ENCODE data around the gene ESYT2. TPM values are rescaled to one million over a fixed set of nuclear protein-coding genes. Genes with fewer than 3 reads are reported as not detected.

Gene ESYT2
- total RNA-seq, 1 donor from 2014 or later: 79.1 TPM

- DNase-seq (ENCODE audit: low spot score in 2 of 2): no peak
- FAIRE-seq: no peak
These were observed 54.4 kb downstream of the ESYT2 start for GRCh38 chr7:158774952-158775351.

DNA sequence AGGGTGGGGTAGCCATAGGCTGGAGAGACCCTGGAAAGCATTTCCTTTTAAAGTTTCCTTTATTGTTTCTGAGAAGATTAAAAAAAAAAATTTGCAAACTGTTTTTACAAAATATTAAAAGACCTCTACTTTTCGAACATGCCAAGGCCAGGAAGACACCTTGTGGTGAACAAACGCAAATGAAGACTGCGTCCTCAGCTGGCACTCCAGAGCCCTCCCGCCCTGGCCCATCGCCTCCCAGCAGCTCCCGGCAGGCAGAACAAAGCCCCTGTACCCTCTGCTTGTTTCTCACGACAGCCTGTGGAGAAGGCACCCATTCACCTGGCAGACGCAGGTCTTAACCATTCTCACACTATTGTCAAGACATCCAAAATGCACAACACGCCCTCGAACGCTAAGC lies 56.4 kb downstream of the ESYT2 start:
- FAIRE-seq (no peak), DNase-seq (ENCODE audit: low spot score in 2 of 2) (no peak)

DNA sequence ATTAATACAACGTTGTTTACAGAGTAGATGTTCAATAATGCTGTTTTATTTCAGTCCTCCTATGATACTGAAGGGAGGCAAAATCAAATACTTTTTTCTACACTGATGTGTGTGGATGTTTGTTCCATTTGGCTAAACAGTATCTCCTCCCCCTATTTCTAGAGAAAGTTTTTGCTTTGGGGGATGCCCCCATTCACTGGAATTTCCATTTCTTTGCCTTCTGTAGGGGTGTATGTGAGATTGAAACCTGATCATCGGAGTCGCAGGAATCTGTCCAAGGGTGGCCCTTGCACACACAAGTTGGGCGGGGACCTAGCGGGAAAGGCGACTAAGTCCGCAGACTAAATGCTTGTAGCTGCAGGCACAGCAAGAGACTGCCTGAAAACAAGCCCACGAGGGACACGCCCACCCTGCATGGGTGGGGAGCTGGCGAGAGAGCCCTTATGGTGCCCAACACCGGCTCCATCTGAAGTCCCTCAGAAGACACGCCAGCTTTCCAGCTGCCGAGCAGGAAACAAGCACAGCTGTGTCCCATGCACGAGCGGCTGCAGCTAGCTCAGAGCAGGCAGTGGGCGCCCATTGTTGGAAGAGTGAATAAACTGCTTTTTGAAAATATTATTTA lies 58.0 kb downstream of the ESYT2 start:
- no peak for DNase-seq (ENCODE audit: low spot score in 2 of 2)
- no peak for FAIRE-seq

GRCh38 chr7:158767707-158768106 lies 61.6 kb downstream of the ESYT2 start:
- no peak for FAIRE-seq
- no peak for DNase-seq (ENCODE audit: low spot score in 2 of 2)

GRCh38 chr7:158766570-158767281 lies 62.6 kb downstream of the ESYT2 start:
- FAIRE-seq (no peak), DNase-seq (ENCODE audit: low spot score in 2 of 2) (no peak)

GRCh38 chr7:158765020-158765419 lies 64.3 kb downstream of the ESYT2 start:
- FAIRE-seq: no peak

DNA sequence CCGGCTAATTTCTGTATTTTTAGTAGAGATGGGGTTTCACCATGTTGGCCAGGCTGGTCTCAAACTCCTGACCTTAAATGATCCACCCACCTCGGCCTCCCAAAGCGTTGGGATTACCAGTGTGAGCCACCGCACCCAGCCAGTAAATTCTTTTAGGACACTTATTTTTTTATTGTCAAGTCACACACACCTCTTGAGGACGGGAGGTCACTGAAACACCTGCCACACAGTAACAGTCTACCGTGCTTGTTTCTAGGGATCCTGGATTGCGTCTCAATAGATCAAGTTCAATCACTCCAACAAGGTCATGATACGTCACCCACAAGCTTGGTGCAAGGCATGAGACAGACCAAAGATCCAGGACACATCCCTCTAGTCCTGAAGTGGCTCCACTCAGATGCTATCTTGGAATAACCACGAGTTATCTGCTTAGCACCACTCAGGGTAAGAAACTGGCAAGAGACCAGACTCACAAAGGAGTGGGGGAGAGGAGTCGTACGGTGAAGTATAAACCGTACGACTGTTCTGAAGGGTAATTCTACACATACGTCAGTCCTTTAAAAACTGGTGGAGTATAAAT lies 65.8 kb downstream of the ESYT2 start:
- no peak for DNase-seq (ENCODE audit: low spot score in 2 of 2)
- FAIRE-seq: no peak

More at GRCh38 chr7:158765020-158765419, 64.3 kb downstream of the ESYT2 start:
- no peak for DNase-seq (ENCODE audit: low spot score in 2 of 2)

DNA sequence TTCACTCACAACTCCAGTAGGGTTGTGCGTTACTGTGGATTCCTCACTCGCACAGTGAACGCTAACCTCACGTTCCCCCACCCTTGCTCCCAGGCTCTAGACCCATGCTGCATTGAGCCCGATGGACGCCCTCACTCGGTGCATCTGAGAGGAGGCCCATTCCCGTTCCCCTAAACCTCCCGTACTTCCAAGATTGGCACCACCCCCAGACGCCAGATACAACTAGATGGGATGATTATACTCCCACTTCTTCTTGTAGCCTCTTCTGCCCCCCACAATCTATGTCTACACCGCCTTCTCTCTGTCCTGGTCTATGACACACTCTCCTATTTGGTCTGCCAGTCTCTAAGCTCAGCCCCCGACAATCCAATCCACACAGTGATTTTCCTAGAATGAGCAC lies 67.4 kb downstream of the ESYT2 start:
- DNase-seq (ENCODE audit: low spot score in 2 of 2) (no peak), FAIRE-seq (no peak)

- FAIRE-seq: no peak
- no peak for DNase-seq (ENCODE audit: low spot score in 2 of 2)
These were observed 68.4 kb downstream of the ESYT2 start for GRCh38 chr7:158760936-158761335.

- DNase-seq (ENCODE audit: low spot score in 2 of 2): no peak
- FAIRE-seq: no peak
These were observed 68.9 kb downstream of the ESYT2 start for GRCh38 chr7:158760445-158760764.

DNA sequence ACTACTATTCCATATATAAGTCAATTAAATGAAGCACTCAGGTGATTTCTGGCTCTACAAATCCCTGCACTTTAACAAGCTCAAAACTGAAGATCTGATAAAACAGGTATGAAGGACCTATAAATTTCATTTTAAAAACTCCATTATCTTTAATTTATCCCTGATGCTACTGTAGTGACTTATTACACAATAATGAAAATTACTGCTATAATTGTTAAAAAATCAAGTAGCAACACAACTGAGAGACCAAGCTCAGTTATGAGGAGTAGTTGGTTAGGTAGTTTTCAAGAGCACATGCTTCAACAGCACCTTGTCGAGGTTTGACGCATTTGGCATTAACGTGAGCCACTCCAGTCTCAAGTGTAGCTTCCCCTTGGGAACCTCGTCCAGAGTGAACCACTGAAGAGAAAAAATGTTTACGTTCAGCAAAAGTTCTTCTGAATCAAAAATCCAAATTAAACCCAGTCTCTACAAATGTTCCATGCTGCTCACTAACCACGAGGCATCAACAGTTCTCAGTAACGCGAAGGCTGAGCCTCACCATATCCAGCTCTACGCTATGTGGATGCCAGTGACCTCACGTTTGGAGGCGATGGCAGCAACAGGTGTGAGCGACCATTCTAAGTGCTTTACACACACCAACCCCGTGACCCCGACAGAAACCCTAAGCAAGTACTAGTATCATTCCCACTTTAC lies 69.4 kb downstream of the ESYT2 start:
- FAIRE-seq (no peak), DNase-seq (ENCODE audit: low spot score in 2 of 2) (no peak)

GRCh38 chr7:158759245-158759614 lies 70.1 kb downstream of the ESYT2 start:
- FAIRE-seq: no peak
- DNase-seq (ENCODE audit: low spot score in 2 of 2): no peak

DNA sequence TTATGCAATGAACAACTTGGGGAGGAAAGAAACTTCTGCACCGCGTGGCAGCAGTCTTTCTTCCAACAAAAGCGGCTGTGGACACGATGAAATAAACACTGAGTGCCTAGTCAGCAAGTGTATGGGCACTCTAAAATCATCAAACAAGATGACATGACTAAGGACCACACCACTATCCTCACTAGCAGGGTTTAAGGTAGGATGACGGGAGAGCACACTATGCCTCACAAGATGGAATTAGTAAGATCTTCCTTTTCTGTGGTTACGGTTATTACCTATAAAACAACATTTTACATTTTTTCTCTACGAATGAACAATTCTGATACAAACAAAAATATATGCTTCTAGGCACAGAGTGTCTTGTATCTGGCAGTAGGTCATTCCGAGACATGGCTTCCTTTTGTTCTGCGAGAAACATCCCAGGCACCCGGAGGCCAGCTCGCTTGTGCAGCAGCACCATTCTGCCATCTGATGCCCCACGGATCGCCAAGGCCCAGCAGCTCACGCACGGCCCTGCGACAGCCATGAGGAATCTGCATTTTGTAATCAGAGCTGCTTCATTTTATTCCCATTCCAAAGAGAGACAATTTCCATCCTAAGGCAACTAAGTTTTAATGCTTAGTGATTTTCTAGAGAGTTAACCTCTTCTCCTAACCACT lies 70.6 kb downstream of the ESYT2 start:
- DNase-seq (ENCODE audit: low spot score in 2 of 2): no peak
- FAIRE-seq: no peak

- FAIRE-seq: no peak
- DNase-seq (ENCODE audit: low spot score in 2 of 2): no peak
These were observed 71.8 kb downstream of the ESYT2 start for GRCh38 chr7:158757404-158757989.

DNA sequence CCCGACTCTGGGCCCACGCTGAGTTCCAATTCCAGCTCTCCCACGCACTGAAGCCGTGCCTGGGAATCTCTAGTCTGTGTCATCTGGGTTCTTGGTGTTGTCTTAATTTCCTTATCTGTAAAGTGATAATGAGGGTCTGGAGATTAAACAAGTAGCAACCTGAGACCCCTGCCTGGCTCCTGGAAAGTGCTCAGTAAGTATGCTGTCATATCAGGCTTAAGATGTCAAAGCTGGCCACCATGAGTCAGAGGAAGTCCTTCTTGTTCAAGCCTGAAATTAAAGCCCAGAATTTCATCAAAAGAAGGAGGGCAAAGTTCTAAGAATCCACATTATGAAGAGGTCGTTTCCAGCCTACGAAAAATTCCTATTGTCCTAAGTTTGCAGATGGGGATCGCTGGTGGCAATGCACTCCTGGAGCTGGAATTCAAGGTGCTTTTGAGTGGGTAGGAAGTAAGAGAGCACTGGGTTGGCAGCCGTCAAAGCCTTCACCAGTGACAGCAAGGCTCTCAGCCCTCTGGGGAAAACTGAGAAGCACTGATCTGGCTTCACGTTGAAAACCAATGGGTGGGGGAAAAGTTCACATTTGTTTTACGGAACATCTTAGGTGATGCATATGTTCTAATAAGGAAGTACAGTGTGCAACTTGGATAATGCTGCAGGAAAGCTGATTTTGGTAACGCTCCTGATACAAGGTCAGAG lies 74.4 kb downstream of the ESYT2 start:
- DNase-seq (ENCODE audit: low spot score in 2 of 2): no peak
- FAIRE-seq: no peak

DNA sequence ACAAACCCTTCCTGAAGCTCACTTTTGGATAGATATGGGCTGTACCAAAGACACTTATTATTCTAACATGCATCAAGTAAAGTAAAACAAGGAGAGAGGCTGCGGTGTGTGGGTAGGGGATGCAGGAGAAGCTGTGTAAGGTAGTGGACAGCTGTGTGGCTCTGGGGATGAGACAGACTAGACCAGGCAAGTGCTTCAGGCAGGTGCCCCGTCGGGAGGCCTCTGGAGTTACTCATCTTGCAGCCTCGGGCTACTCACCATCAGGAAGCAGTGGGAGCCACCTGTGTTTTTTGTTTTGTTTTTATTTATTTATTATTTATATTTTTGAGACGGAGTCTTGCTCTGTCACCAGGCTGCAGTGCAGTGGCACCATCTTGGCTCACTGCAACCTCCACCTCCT lies 75.4 kb downstream of the ESYT2 start:
- no peak for FAIRE-seq

GRCh38 chr7:158751751-158752150 lies 77.6 kb downstream of the ESYT2 start:
- FAIRE-seq: no peak
- no peak for DNase-seq (ENCODE audit: low spot score in 2 of 2)

More for the DNA sequence above, 75.4 kb downstream of the ESYT2 start:
- no peak for DNase-seq (ENCODE audit: low spot score in 2 of 2)

GRCh38 chr7:158751199-158751598 lies 78.1 kb downstream of the ESYT2 start:
- no peak for DNase-seq (ENCODE audit: low spot score in 2 of 2)
- no peak for FAIRE-seq

GRCh38 chr7:158750702-158751101 lies 78.6 kb downstream of the ESYT2 start:
- no peak for FAIRE-seq
- DNase-seq (ENCODE audit: low spot score in 2 of 2): no peak

- no peak for DNase-seq (ENCODE audit: low spot score in 2 of 2)
- no peak for FAIRE-seq
These were observed 79.9 kb downstream of the ESYT2 start for GRCh38 chr7:158749396-158749795.

All from frontal cortex (tissue), 4 donors.